ENCODE results near the gene DMRTC2. TPM values are rescaled to one million over a fixed set of nuclear protein-coding genes. Genes with fewer than 3 reads are reported as not detected.

Gene DMRTC2
- total RNA-seq, 1 experiment from 2014 or later = not detected

DNA sequence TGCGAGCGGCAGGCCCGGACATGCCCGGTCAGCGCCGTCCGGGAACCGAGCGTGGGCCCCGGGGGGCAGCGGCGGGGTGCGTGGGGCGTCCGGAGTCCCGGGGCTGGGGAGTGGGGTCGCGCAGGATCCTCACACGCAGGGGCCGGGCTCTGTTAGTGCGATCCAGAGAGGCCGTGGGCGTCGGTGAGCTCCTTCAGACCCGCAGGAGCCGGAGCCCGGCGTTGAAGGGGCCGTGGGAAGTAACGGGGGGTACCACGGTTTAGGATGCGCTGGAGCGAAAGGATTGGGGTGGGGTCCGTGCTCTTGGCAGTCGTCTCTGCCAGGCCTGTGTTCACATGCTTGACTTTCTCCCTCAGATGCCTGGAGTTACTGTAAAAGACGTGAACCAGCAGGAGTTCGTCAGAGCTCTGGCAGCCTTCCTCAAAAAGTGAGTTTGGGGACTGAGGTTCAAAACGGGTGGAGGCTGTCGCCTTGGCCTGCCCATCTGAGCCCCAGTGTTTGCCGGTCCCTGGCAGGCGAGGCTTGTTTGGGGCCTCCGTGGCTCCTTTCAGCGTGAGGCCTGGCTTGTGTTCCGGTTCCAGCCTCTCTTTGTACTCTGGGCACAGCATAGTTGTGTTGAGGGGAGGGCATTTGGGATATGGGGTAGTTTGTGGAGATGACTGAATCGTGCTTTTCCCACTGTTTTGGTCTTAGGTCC lies 15.7 kb downstream of the DMRTC2 start:
- ChIA-PET CTCF (interaction anchor here (0.6 to 6.2 kb wide), 7 partner anchors 12 to 212 kb away, joined by 3 to 32 read pairs (median 3); no protein-coding TSS in a partner anchor), POLR2A (interaction anchor here (0.6 to 7.7 kb wide), 19 partner anchors 8 to 1186 kb away, joined by 3 to 134 read pairs (median 4); partner anchors contain the start of genes ARHGEF1, CD79A, COQ8B and HNRNPUL1)
- DNase-seq (ENCODE audit: unreplicated experiment) = no peak
- peak overlapping the region; percentile 82 for H3K4me3 Mint-ChIP-seq (ENCODE audit: unreplicated experiment)
- no peaks in the 10 kb centered on the region for H3K9me3 Mint-ChIP-seq (ENCODE audit: unreplicated experiment)
- H3K36me3 Mint-ChIP-seq (ENCODE audit: insufficient read depth, unreplicated experiment) = peaks cover 56% of the 10 kb centered on the region
- intact Hi-C loops (cut with micrococcal nuclease) = no loop called here
- H3K4me1 Mint-ChIP-seq (ENCODE audit: insufficient read depth, unreplicated experiment) = peaks cover 20% of the 10 kb centered on the region
- H3K27ac Mint-ChIP-seq (ENCODE audit: low read depth, unreplicated experiment) = peak overlapping the region; percentile 97
- no TSS peak for BruUV-seq (replicated peaks)
- H3K27me3 Mint-ChIP-seq (ENCODE audit: insufficient read depth, unreplicated experiment) = no peaks in the 10 kb centered on the region
- TF ChIP-seq, protein P1, sequence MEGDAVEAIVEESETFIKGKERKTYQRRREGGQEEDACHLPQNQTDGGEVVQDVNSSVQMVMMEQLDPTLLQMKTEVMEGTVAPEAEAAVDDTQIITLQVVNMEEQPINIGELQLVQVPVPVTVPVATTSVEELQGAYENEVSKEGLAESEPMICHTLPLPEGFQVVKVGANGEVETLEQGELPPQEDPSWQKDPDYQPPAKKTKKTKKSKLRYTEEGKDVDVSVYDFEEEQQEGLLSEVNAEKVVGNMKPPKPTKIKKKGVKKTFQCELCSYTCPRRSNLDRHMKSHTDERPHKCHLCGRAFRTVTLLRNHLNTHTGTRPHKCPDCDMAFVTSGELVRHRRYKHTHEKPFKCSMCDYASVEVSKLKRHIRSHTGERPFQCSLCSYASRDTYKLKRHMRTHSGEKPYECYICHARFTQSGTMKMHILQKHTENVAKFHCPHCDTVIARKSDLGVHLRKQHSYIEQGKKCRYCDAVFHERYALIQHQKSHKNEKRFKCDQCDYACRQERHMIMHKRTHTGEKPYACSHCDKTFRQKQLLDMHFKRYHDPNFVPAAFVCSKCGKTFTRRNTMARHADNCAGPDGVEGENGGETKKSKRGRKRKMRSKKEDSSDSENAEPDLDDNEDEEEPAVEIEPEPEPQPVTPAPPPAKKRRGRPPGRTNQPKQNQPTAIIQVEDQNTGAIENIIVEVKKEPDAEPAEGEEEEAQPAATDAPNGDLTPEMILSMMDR (IDR thresholded peaks at IDR 0.05; ENCODE audit: unreplicated experiment) = no peak

DNA sequence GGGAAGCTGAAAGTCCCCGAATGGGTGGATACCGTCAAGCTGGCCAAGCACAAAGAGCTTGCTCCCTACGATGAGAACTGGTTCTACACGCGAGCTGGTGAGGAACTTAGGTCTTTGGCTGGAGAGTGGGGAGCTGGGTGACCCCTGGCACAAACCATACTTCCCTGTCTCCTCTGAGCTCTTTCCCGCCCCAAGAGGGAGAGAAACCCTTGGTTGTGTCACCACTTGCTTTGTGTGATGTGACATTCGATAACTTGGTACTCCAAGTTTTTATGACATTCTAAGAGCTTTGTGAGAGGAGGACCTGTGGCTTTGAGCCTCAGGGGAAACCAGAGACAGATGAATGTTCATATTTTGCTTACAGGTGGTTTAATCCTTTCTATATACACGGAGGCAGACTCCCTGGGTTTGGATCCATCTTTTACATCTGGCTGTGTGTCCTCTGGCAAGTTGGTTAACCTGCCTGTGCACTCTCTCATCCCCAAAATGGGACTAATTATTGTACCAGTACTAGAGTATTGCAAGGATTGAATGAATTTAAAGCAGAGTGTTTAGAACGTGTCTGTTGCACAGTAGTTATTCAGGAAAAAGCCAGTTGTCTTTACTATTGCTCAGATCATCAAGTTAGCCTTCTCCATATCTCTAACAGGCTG lies 16.4 kb downstream of the DMRTC2 start:
- Mint-ChIP-seq H3K9me3 (ENCODE audit: unreplicated experiment) (no peaks in the 10 kb centered on the region), H3K4me3 (ENCODE audit: unreplicated experiment) (peak overlapping the region; percentile 82), H3K27me3 (ENCODE audit: insufficient read depth, unreplicated experiment) (no peaks in the 10 kb centered on the region), H3K36me3 (ENCODE audit: insufficient read depth, unreplicated experiment) (peaks cover 63% of the 10 kb centered on the region), H3K4me1 (ENCODE audit: insufficient read depth, unreplicated experiment) (peaks cover 20% of the 10 kb centered on the region), H3K27ac (ENCODE audit: low read depth, unreplicated experiment) (peak overlapping the region; percentile 97)
- intact Hi-C loops (cut with micrococcal nuclease) = no loop called here
- ChIA-PET POLR2A (interaction anchor here (0.6 to 7.7 kb wide), 6 partner anchors 12 to 643 kb away, joined by 3 to 134 read pairs (median 22); partner anchors contain the start of genes ARHGEF1, CD79A and RABAC1), CTCF (interaction anchor here (0.6 to 6.2 kb wide), 5 partner anchors 11 to 506 kb away, joined by 3 to 32 read pairs (median 5); no protein-coding TSS in a partner anchor)
- TF ChIP-seq, protein P1 (IDR thresholded peaks at IDR 0.05; ENCODE audit: unreplicated experiment) = no peak
- TSS peak; percentile 39 for BruUV-seq (replicated peaks)
- DNase-seq (ENCODE audit: unreplicated experiment) = no peak

DNA sequence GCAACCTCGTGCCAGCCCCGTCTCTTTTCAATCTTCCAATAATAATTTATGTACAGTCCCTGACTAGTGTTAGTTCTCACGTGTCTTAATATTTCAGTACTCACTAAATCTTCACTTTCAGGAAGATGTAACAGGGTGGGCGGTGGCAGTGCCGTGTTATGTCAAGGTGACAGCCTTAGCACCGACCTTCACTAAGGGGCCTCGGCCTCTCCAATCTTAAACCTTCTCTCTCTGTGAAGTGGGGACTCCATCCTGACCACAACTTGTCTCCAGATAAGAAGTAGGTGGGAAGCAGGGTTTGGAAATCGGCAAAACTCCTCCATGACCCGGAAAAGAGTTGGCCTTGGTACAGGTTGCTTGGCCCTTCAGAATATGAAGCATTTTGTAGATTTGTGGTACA lies 17.0 kb downstream of the DMRTC2 start:
- Mint-ChIP-seq H3K4me3 (ENCODE audit: unreplicated experiment) (peak overlapping the region; percentile 82), H3K27me3 (ENCODE audit: insufficient read depth, unreplicated experiment) (no peaks in the 10 kb centered on the region), H3K36me3 (ENCODE audit: insufficient read depth, unreplicated experiment) (peaks cover 69% of the 10 kb centered on the region), H3K9me3 (ENCODE audit: unreplicated experiment) (no peaks in the 10 kb centered on the region), H3K4me1 (ENCODE audit: insufficient read depth, unreplicated experiment) (peaks cover 20% of the 10 kb centered on the region), H3K27ac (ENCODE audit: low read depth, unreplicated experiment) (peak overlapping the region; percentile 97)
- no TSS peak for BruUV-seq (replicated peaks)
- ChIA-PET CTCF (interaction anchor here (0.6 to 6.2 kb wide), 4 partner anchors 11 to 89 kb away, joined by 4 to 32 read pairs (median 6); no protein-coding TSS in a partner anchor), POLR2A (interaction anchor here (0.6 to 7.7 kb wide), 4 partner anchors 11 to 99 kb away, joined by 3 to 134 read pairs (median 83); partner anchors contain the start of genes ARHGEF1, CD79A and RABAC1)
- TF ChIP-seq, protein P1 (IDR thresholded peaks at IDR 0.05; ENCODE audit: unreplicated experiment) = no peak
- intact Hi-C loops (cut with micrococcal nuclease) = no loop called here
- DNase-seq (ENCODE audit: unreplicated experiment) = no peak
